ENCODE measurements around the gene FOXF1. TPM values are rescaled to one million over a fixed set of nuclear protein-coding genes. Genes with fewer than 3 reads are reported as not detected.

FOXF1 gene
- total and polyA plus RNA-seq, 8 donors: 21.7 to 51.1 (median 41.0) TPM

DNA sequence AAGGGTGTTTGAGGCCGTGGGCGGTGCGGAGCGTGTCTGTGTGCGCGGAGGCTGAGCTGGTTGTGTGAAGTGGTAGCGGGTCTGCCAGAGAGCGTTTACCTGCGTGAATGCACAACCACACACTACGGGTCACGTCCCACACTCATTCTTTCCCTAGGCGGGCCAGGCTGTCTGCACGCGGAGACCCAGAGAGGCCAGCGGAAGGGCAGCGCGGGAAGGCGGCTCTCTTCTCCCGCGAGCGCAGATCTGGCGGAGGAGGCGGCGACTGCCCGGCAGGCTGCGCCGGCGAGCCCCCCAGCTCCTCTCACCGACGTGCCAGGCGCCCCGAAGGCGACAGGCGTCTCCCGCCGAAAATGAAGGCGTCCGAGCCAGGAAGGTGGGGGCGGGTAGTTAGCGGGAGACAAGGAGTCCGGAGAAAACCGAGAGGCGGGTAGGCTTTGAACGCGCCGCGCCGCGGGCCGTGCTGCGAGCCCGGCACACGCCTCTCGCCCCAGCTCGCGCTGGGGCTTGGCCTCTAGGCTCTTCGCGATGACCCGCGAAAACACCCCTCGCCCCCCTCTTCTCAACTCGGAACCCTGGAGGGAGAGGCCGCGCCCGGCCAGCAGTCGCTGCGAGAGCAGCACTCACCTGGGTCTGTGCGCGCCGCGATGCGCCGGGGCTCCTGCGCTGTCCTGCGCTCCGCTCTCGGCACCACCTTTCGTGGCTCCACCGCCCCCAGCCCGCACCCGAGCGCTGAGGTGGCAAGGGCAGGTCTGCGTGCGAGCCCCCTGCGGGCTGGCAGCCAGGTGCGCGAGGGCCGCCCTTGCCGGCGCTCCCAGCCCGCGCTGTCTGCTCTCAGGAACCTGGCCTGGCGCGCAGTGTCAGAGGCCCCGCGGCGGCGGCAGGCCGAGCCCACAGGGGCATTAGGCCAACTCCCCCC is 2.0 kb upstream of the FOXF1 start:
- H3K27me3 ChIP-seq: peaks cover 87 to 100% of the 10 kb centered on the region in 2 donors
- peak overlapping the region; percentile 87 to 96 for H3K27ac ChIP-seq
- intact Hi-C loops (cut with DNase I): no loop called here
- DNase-seq: peak in 2 of 4 donors; percentile 42 to 78
- no peaks in the 10 kb centered on the region for H3K36me3 ChIP-seq
- ATAC-seq: peak; percentile 8
- peaks cover 0 to 43% of the 10 kb centered on the region in 2 donors for H3K4me1 ChIP-seq
- peak overlapping the region; percentile 53 to 54 for H3K4me3 ChIP-seq
- no peaks in the 10 kb centered on the region for H3K9me3 ChIP-seq
- TF ChIP-seq, protein P1, sequence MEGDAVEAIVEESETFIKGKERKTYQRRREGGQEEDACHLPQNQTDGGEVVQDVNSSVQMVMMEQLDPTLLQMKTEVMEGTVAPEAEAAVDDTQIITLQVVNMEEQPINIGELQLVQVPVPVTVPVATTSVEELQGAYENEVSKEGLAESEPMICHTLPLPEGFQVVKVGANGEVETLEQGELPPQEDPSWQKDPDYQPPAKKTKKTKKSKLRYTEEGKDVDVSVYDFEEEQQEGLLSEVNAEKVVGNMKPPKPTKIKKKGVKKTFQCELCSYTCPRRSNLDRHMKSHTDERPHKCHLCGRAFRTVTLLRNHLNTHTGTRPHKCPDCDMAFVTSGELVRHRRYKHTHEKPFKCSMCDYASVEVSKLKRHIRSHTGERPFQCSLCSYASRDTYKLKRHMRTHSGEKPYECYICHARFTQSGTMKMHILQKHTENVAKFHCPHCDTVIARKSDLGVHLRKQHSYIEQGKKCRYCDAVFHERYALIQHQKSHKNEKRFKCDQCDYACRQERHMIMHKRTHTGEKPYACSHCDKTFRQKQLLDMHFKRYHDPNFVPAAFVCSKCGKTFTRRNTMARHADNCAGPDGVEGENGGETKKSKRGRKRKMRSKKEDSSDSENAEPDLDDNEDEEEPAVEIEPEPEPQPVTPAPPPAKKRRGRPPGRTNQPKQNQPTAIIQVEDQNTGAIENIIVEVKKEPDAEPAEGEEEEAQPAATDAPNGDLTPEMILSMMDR (IDR thresholded peaks at IDR 0.05): no peak

DNA sequence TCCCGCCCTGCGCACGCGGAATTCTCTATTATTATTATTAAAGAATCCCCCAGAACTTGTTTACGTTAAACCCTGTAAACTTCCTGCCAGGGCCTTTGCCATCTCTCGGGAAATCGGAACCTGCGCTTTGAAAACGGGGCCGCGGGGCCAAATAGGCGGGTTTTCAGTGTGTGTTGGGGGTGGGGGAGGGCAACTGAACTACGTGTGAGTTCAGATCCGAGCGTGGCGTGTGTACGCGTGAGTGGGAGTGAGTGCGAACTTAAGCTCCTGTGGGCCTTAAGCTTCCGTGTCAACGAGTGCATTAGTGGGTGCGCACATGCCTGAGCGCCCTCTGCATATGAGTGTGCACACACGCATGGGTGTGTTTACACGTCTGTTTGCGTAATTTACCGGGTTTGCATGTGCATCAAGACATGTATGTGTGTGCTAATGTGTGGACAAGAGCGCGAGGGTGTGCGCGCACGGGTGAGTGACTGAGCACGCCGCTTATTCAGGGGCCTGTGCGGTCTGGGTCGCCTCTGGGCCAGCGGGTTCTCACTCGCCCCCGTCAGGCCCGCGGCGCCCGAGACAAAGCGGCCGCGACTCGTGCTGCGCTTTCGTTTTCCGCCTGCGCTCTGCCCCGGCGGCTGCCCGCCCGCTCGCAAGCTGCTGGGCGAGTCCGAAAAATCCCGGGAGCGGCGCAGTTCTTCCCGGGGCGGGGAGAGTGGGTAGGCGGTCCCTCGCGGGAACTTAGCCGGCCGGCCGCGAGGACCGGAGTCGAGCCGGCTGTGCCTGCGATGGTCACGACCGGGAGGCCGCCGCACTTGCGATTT is 1.2 kb upstream of the FOXF1 start:
- Histone ChIP-seq H3K27me3 (peaks cover 80 to 100% of the 10 kb centered on the region in 2 donors), H3K9me3 (no peaks in the 10 kb centered on the region), H3K4me3 (peak overlapping the region; percentile 53 to 54), H3K27ac (peak overlapping the region; percentile 87 to 96), H3K36me3 (no peaks in the 10 kb centered on the region), H3K4me1 (peaks cover 0 to 43% of the 10 kb centered on the region in 2 donors)
- DNase-seq (peak; percentile 43 to 78 (median 61)), ATAC-seq (peak; percentile 41)
- intact Hi-C loops (cut with DNase I): no loop called here
- TF ChIP-seq, protein P1 (IDR thresholded peaks at IDR 0.05): no peak

DNA sequence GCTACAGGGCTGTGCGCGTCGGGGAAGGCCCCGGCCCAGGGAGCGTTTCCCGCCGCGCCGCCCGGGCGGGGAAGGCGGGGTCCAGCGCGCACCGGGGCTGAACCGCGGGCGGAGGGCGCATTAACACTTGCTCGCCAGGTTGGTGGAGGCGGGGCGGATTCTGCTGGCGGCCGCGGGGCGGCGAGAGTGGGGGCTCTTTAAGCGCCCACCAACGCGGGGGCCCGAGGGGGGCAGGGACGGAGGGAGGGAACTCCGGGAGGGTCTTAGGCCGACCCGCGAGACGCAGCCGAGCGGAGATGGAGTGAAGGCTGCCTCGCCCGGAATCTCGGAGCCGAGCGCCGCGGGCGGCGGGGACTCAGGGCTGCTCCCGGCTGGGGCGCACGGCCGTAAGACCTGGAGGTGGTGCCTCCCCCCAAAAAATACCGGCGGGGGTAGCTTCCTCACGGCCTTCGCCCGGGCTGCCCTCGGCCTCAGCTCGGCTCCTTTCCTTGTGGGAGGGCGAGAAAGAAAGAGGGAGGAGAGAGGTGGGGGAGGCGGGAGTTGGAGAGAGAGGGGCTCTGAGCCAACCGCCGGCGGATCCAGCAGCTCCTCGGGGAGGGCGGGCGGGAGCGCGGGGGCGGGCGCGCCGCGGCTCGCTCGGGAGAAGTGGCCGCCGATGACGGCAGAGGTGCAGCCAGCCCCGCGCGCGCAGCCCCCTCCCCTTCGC is 415 bp upstream of the FOXF1 start:
- TF ChIP-seq, protein P1 (IDR thresholded peaks at IDR 0.05): no peak
- DNase-seq (peak in 3 of 4 donors; percentile 69 to 96 (median 89)), ATAC-seq (peak; percentile 64)
- H3K27me3 ChIP-seq: peaks cover 81 to 100% of the 10 kb centered on the region in 2 donors
- no peaks in the 10 kb centered on the region for H3K36me3 ChIP-seq
- H3K9me3 ChIP-seq: no peaks in the 10 kb centered on the region
- peak overlapping the region; percentile 87 to 96 for H3K27ac ChIP-seq
- intact Hi-C loops (cut with DNase I): loop anchor here (10.0 kb wide), 2 partner anchors 315 to 435 kb away; no protein-coding TSS in a partner anchor
- peak overlapping the region; percentile 53 to 54 for H3K4me3 ChIP-seq
- H3K4me1 ChIP-seq: peaks cover 0 to 42% of the 10 kb centered on the region in 2 donors

DNA sequence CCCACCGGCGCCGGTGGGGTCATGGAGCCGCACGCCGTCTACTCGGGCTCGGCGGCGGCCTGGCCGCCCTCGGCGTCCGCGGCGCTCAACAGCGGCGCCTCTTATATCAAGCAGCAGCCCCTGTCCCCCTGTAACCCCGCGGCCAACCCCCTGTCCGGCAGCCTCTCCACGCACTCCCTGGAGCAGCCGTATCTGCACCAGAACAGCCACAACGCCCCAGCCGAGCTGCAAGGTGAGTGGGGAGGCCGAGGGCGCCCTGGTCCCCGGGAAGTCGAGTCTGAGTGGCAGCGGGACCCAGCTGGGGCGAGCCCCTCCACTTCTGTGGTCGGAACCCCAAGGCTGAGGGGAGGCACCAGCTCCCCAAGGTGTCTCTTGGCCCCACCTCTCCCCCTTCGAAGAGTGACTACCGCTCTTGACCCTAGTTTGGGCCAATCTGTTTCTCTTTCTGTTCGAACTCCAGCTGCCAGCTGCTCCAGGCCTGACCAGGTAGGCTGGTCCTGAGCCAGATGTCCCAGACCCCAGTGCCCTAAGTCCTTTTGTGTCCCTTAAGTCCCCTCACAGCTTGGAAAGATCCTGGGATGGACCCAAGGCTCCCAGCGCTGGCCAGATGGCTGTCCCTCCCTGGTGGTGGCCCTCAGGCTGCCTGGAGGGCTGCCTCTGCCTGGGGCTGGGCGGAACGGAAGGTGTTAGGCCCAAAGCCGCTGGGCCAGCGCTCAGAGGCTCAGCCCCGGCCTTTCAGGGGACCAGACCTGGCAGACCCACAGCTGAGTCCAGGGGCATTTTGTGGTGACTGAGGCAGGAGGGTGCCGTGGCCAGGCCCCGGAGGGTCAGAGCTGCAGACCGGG is 1.2 kb downstream of the FOXF1 start:
- intact Hi-C loops (cut with DNase I): loop anchor here (10.0 kb wide), 2 partner anchors 317 to 437 kb away; no protein-coding TSS in a partner anchor
- peak overlapping the region; percentile 50 to 54 for H3K4me3 ChIP-seq
- DNase-seq: peak in 1 of 4 donors; percentile 29

More for the DNA sequence above, 1.2 kb downstream of the FOXF1 start:
- H3K4me1 ChIP-seq: peaks cover 0 to 37% of the 10 kb centered on the region in 2 donors
- H3K27me3 ChIP-seq: peaks cover 82 to 100% of the 10 kb centered on the region in 2 donors
- TF ChIP-seq, protein P1 (IDR thresholded peaks at IDR 0.05): no peak
- no peak for ATAC-seq
- H3K36me3 ChIP-seq: no peaks in the 10 kb centered on the region
- peak overlapping the region; percentile 83 to 96 for H3K27ac ChIP-seq
- H3K9me3 ChIP-seq: no peaks in the 10 kb centered on the region
